ENCODE data around the gene PRIM1. TPM values are rescaled to one million over a fixed set of nuclear protein-coding genes. Genes with fewer than 3 reads are reported as not detected.

The PRIM1 gene
- total and polyA plus RNA-seq, 2 of the 8 experiments (the other 6 are each of a cell fraction or from before 2014, with no cell fraction given) = 52.4 to 61.9 TPM

DNA sequence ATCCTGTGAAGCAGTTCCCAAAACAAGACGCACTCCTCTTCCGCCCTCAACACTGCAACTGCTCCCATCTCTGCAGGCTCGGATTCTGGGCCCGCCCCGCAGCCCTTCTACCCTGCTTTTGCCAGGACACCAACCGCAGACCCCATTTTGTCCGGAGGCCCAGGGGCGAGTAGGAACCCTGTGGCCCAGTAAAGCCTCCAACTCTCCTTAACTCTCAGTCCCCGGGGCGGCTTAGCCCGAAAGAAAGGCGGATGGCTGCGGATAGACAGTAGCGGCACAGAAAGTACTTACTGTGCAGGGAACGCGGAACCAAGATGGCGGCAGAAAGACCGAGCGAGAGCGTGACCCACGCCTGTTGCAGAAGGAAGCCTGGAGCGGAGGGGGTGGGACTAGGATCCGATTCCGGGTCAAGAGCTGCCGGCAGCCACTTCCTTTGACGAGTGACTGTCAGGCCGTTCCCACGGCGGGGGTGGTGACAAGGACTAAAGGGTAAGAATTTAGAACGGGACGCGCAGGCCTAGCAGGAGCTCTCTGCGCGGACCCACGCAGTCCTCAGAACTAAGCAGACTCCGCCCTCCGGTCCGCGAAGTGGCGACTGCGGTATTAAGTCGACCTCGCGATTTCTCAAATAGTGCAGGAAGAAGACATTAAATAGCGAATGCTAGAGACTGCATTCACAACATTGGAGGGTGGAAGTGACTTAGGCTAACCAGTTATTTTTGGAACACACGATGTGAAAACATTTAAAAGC is 27.0 kb downstream of the PRIM1 start, which contains the start of gene NACA:
TSS of gene NACA (minus strand) at position 328 of the 751 bp plus-strand sequence. CDS start 778 bp downstream, outside the sequence.
- H3K4me2 ChIP-seq (ENCODE audit: insufficient read depth in 1 of 2, low read depth in 2 of 2, low read length in 2 of 2) = peak within 1 kb of the TSS; percentile 74 to 96
- H3K56ac ChIP-seq (replicated peaks; ENCODE audit: insufficient read length, low read depth, low read length) = peak within 1 kb of the TSS; percentile 71
- peak within 1 kb of the TSS; percentile 98 for H3K18ac ChIP-seq (ENCODE audit: extremely low read depth, low read length)
- peak within 1 kb of the TSS; percentile 24 for H2BK120ac ChIP-seq (replicated peaks; ENCODE audit: low read depth, low read length)
- H3K27ac ChIP-seq (ENCODE audit: low read depth, low read length) = peak within 1 kb of the TSS; percentile 93
- H3K14ac ChIP-seq (ENCODE audit: insufficient read length) = peak within 1 kb of the TSS; percentile 57
- 0 out of 2 replicates have a peak within 1 kb of the TSS, but pooled peaks have one; percentile 72 for H2BK15ac ChIP-seq (ENCODE audit: low read length)
- no peaks in the 10 kb centered on the region for H3K9me3 ChIP-seq (ENCODE audit: insufficient read depth in 2 of 2, low read depth in 1 of 2, low read length in 1 of 2)
- H4K5ac ChIP-seq (ENCODE audit: insufficient read length, low read depth, low read length) = peak within 1 kb of the TSS; percentile 90
- no peaks in the 10 kb centered on the region for H3K27me3 ChIP-seq (replicated peaks in 1 of 4; ENCODE audit: control insufficient read depth in 3 of 4, extremely low read depth in 1 of 4, insufficient read depth in 3 of 4, low read length in 3 of 4)
- H3K23ac ChIP-seq (ENCODE audit: insufficient read length) = no peak within 1 kb of the TSS
- no peaks in the 10 kb centered on the region; the same call in none of the 2 replicates for H3K23me2 ChIP-seq (ENCODE audit: low read depth, low read length)
- H3K4me1 ChIP-seq (replicated peaks in 1 of 4; ENCODE audit: control insufficient read depth in 3 of 4, insufficient read depth in 4 of 4, low read length in 3 of 4) = peaks cover 7 to 25% (median 16%) of the 10 kb centered on the region in 4 experiments; a peak in 6 of 7 replicates
- H2BK12ac ChIP-seq (ENCODE audit: low read depth, low read length) = peak within 1 kb of the TSS; percentile 75; the same call in 1 of the 2 replicates
- DNase-seq (ENCODE audit: low read depth in 1 of 2, low spot score in 2 of 2) = peak; percentile 84 to 91
- H2BK20ac ChIP-seq (ENCODE audit: low read length) = no peak within 1 kb of the TSS
- peaks cover 24 to 29% of the 10 kb centered on the region in 2 experiments for H4K20me1 ChIP-seq (replicated peaks in 1 of 2; ENCODE audit: control insufficient read depth in 1 of 2, insufficient read depth in 2 of 2, low read length in 2 of 2)
- peak within 1 kb of the TSS; percentile 99; the same call in 1 of the 2 replicates for H4K8ac ChIP-seq (ENCODE audit: extremely low read depth, insufficient read depth, low read length)
- ChIA-PET CTCF (ENCODE audit: partially characterized antibody) (interaction anchor here (0.7 to 1.2 kb wide), 3 partner anchors 37 to 90 kb away, joined by 3 read pairs; partner anchors contain the start of gene PTGES3), POLR2A (ENCODE audit: partially characterized antibody) (interaction anchor here (0.5 to 43.7 kb wide), 37 partner anchors 11 to 703 kb away, joined by 3 to 1406 read pairs (median 4); partner anchors contain the start of genes ANKRD52, ATP5F1B, BAZ2A and NEMP1)
- peaks cover 5 to 38% (median 16%) of the 10 kb centered on the region in 4 experiments; a peak in 6 of 8 replicates for H3K36me3 ChIP-seq (ENCODE audit: control insufficient read depth in 2 of 4, insufficient read depth in 4 of 4, low read length in 3 of 4)
- H4K91ac ChIP-seq (replicated peaks; ENCODE audit: insufficient read length, low read length) = peak within 1 kb of the TSS; percentile 95
- FAIRE-seq = no peak
- H3K4me3 ChIP-seq (ENCODE audit: extremely low read depth in 1 of 4, insufficient read depth in 2 of 4, low read depth in 3 of 4, low read length in 4 of 4) = peak within 1 kb of the TSS; percentile 75 to 100 (median 98)
- 1% methylated on average over 38 of the region's 46 CpGs; no CpG with 5 or more reads in 1 of the 2 experiments for WGBS, 2 experiments (ENCODE audit: extremely low coverage in 1 of 2, insufficient coverage in 1 of 2, insufficient read length in 1 of 2, insufficient replicate concordance in 2 of 2, low coverage in 1 of 2, low lambda C conversion rate in 2 of 2, missing lambda C conversion rate in 1 of 2)
- H2AFZ ChIP-seq (ENCODE audit: low read length) = peak within 1 kb of the TSS; percentile 87; the same call in 1 of the 2 replicates
- H3K79me2 ChIP-seq (ENCODE audit: control insufficient read depth in 1 of 2, insufficient read depth in 2 of 2, low read length in 2 of 2) = peaks cover 41 to 49% of the 10 kb centered on the region in 2 experiments
- H3K4ac ChIP-seq (replicated peaks; ENCODE audit: insufficient read length, low read depth, low read length) = peak within 1 kb of the TSS; percentile 10
- H3K79me1 ChIP-seq (ENCODE audit: low read depth, low read length) = peaks cover 15% of the 10 kb centered on the region
- H2BK5ac ChIP-seq (ENCODE audit: low read depth, low read length) = peak within 1 kb of the TSS; percentile 99
- H3K9ac ChIP-seq (replicated peaks in 1 of 4; ENCODE audit: extremely low read depth in 1 of 4, low read depth in 3 of 4, low read length in 3 of 4) = peak within 1 kb of the TSS; percentile 91 to 100 (median 99)
- H2AK5ac ChIP-seq (ENCODE audit: low read depth, low read length) = peak within 1 kb of the TSS; percentile 99; the same call in 1 of the 2 replicates
- TF ChIP-seq RAD21 (IDR thresholded peaks at IDR 0.05 in 1 of 2, conservative IDR thresholded peaks at IDR 0.05 in 1 of 2; ENCODE audit: low read depth in 2 of 2, low read length in 2 of 2) (no peak; a peak in 1 of 4 replicates), CBX8 (IDR thresholded peaks at IDR 0.05; ENCODE audit: borderline replicate concordance, low read depth, low read length) (no peak), PHF8 (conservative IDR thresholded peaks at IDR 0.05; ENCODE audit: low read depth, low read length) (peak; percentile 92), TAF1 (IDR thresholded peaks at IDR 0.05; ENCODE audit: low read depth, low read length) (peak; percentile 97), ASH2L (IDR thresholded peaks at IDR 0.05; ENCODE audit: low read length) (peak; percentile 88), GABPA (IDR thresholded peaks at IDR 0.05; ENCODE audit: borderline replicate concordance, insufficient read depth, low read length) (peak; percentile 90), POLR2AphosphoS5 (IDR thresholded peaks at IDR 0.05; ENCODE audit: low read depth, low read length) (peak; percentile 99), EGR1 (IDR thresholded peaks at IDR 0.05; ENCODE audit: borderline replicate concordance, low read depth, low read length) (0 out of 2 replicates have a peak, but pooled peaks have one; percentile 3), BACH1 (IDR thresholded peaks at IDR 0.05; ENCODE audit: low read length) (peak; percentile 68), ZNF274 (IDR thresholded peaks at IDR 0.05; ENCODE audit: borderline replicate concordance, extremely low read depth, low read length) (no peak), BRCA1 (IDR thresholded peaks at IDR 0.05; ENCODE audit: low read depth, low read length) (no peak)
